ENCODE data around the gene C1QTNF12.
A peak's percentile ranks its signal among the peaks of the same experiment; 100 is the strongest.

The C1QTNF12 gene

DNA sequence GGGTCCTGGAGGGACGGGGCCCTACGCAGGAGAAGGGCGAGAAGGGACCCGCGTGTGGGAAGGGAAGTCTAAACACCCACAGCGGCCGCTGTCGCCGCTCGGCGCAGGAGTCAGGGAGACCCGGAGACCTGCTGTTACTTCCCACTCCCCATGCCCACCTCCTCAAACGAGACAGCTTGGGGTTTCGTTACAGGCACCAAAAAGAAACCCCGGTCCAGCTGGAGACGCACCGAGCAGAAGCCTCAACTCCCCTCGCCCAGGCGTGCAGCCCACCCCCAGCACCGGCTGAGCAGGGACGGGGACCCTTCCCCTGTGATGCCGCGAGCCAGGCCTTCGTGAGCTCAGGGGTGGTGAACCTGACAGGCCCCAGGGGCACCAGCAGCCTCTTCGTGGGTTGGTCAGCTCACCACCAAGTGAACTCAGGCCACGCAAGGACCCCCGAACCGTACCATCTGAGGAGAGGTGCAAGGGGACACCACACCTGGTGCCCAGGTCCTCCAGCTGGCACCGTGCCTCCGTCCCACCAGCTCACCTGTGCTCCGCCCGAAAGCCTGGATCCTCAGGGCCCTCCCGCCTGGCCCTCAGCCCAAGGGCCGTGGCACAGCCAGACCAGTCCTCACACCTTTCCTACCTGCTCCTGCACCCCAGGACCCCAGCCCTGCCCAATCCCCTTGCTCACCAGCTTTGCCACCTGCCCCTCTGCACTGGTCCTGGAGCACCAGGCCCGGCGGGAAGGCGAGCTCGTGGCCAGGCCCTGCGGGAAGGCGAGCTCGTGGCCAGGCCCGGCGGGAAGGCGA lies 19.8 kb downstream of the C1QTNF12 start:
- no peak for DNase-seq

DNA sequence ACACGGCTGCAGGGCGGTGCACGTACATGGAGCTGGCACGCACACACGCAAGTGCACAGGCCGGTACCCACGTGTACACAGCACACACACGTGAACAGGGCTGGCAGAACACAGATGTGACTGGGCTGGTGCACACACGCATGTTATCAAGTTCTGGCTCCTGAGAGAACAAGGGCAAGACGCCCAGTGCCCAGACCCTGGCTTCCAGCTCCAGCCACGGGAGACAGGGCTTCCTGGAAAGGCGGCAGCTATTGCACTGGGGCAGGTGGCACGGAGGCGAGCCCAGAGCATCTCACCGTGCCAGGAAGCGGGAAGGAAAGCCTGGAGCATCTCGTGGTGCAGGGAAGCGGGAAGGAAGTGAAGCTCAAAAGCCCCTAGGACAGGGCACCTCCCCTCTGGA lies 20.6 kb downstream of the C1QTNF12 start:
- DNase-seq = no peak

GRCh38 chr1:1225238-1225845 lies 21.2 kb downstream of the C1QTNF12 start:
- DNase-seq = no peak

DNA sequence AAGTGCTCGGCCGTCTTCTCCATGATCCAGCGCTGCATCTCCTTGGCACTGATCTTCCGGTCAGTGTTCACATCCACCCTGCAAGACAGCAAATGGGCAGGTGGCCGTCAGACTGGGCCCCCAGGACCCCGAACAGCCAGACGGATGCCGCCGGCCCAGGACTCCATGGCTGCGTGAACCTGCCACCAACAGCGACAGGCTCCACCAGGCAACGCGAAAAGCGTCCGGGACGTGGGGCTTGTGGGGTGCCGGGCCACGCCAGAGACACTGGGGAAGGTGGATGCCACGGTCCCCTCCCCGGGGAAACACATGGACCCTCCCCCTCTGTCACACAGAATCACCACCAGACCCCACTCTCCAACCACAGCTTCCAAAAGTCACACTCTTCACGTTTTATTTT lies 22.6 kb downstream of the C1QTNF12 start:
- DNase-seq = no peak

- DNase-seq = no peak
Observed at GRCh38 chr1:1223321-1223720, 23.2 kb downstream of the C1QTNF12 start.

DNA sequence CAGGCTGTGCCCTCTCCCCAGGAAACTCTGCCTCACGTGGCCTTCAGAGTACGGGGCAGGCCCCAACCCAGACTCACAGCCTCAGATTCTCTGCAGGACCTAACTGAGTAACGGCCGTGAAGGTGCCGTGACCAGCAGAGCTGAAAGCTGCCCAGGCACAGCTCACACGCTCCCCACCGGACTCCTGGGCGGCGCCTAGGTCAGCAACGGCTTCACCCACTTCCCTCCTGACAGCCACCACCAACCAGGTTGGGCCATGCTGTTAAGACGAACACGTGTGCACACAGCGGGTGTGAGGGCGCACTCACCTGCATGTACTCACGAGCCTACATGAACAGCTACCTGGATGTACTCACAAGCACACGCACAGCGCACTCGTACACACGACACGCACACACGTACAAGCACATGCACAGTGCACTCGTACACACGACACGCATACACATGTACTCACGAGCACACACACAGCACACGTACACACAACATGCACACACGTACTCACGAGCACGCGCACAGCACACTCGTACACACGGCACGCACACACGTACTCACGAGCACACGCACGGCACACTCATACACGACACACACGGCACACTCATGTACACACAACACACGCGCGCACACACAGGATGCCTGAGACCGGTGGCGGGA lies 23.8 kb downstream of the C1QTNF12 start:
- DNase-seq = no peak

DNA sequence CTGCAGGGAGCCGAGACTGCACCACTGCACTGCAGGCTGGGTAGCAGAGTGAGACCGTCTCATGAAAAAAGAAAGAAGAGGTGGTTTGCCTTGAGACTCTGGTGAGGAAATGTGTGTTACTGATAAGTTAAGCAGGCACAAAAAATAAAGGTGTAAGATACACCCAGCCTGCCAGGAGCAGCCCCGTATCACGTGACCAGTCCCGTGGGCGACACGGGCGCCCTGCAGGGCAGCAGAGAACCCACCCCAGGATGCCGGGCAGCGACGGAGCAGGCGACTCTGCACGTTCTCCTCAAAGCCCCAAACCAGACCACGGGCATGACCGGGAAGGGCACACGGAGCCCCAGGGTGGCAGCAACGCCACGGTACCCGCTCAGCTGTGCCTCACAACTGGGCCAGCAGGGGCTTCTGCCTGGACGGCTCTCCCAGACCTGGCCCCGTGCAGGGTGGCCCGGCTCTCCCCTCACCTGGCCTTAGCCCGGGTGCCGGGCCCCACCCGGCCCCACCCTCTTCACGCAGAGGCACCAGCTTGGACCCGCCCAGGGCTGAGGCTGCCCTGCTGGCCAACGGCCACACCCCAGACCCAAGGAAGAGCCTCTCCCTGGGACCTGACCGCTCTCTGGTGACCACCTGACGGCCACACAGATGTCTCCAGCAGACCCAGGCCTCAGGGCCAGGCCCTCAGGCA lies 24.5 kb downstream of the C1QTNF12 start:
- DNase-seq = no peak

DNA sequence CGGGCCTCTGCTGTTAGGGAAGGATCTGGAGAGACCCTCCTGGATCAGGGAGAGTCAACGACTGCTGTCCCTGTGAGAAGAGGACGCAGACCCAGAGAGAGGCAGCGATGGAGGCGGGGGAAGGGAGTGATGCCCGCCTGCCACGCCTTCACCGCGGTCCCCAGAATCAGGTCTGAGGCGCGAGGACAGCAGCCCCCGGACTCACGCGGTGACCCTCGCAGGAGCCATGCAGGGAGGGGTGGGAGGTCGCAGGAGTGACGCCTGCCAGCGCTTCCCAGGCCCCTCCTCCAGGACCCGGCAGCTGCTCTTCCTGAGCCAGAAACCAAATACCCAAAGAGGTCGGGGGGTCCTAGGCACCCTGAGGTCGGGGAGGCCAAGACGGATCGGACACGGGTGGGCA lies 26.3 kb downstream of the C1QTNF12 start:
- no peak for DNase-seq

DNA sequence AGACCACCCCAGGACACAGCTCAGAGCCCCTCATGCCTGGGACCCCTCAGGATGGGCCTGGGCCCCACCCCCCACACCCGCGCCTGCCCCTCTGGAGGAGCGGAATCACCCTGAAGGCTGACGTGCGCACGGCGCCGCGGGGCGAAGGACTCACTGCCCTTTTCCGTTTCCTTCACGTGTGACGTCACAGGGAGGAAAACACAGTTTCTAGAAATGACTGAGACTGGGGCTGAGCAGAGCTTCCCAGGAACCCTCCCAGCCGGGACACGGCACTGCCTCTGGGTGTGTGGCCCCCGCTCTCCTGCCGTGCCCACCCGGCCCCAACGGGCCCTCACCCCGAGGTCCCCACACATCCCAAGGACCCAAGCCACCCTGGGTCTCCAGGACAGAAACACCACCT lies 27.2 kb downstream of the C1QTNF12 start:
- no peak for DNase-seq

DNA sequence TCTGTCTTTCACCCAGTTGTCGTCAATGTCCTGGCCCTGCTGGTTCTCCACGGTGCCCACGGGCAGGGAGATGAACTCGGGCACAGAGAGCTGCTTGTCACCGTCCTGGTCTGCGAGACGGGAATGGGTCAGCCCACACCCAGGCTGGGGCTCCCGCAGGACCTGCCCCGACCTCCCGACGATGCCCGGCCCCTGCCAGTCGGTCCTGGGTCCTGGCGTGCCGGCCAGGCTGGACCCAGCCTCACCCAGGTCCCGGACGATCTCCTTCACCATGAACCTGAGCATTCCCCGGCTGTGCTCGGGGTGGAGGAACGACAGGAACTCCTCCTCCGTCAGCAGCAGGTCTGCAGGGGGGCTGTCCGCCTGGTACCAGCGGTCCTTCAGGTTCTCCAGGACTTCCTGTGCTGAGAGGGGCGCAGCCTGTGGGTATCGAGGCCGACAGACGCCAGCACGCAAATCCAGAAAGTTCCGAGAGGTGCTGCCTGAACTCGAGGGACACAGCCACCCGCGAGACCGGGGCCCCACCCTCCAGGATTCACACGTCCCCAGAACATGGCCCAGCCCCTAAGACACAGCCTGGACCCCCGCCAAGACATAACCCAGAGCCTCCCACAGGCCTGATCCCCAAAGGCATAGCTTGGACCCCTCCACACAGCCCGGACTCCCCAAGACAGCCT lies 27.9 kb downstream of the C1QTNF12 start:
- DNase-seq = no peak

DNA sequence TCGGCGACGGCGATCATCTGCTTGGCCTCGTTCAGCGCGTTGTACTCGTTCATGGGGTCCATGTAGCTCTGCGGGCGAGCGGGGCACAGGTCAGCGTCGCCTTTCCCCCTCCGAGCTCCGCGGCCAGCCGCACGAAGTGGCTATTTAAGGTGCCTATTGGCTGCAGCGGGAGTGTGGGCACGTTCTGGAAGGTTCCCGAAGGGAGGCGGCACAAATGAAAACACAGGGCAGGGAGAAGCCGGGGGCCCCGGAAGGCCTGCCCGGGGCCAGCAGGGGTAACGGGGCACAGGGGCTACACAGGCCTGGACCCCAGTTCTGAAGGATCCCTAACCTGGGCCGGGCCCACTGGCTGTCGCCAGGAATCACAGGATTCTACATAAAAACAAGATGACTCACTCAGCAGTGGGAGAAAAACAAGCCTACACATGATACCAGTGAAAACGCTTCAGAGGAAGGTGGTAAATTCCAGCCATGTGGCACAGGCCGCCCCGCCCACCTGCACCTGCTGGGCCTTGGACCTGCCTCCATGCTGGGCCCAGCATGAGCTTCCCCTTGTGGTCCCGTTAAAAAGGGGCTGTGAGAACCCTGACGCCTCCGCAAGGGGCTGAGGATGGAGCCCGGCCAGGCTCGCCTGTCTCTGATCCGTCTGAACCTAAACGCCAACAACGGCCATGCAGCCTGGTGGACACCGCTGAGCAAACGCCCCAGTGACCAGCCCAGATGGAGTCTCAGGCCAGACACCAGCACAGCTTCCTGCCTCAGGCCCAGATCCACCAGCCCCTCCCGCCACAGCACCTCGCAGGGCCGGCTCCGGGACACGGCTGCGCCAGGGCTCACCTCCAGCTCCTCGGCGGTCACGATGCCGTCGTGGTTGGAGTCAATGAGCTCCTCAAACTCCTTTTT lies 28.6 kb downstream of the C1QTNF12 start:
- no peak for DNase-seq

DNA sequence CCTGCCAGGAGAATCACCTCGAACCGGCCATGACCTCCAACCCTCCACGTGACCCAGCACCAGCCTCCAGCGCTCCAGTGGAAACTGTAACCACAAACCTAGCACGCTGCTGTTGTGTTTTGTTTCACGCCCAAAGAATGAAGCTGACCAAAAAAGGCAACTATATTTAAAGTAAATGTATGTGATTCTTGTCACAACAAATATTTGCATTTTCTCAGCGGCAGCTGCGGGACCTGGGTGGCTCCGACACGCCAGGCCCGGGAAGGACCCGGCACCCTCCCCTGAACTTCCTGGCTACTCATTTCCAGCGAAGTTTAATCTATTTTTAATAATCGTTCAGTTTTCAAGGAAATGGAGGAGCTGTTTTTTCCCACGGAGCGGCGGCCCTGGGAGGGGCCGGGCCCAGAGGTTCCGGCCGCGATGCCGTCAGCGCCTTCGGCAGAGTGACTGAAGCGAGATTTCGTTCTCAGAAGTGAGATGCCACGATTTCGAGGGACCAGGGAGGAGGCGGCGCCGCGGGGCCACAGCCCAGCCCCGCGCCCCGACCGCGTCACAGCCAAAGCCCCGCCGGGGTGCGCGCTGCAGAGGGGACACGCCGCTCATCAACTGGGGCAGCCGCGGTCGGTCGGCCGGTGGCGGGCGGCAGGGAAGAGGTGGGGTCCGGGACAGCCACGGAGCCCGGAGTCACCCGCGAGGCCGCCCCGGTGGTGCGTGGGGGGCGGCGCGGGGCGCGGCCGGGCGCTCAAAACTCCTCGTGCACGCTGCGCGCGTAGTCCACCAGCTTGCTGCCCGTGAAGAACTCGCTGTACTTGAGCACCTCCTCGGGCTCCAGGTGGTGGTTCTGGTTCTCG lies 29.5 kb downstream of the C1QTNF12 start:
- no peak for DNase-seq

DNA sequence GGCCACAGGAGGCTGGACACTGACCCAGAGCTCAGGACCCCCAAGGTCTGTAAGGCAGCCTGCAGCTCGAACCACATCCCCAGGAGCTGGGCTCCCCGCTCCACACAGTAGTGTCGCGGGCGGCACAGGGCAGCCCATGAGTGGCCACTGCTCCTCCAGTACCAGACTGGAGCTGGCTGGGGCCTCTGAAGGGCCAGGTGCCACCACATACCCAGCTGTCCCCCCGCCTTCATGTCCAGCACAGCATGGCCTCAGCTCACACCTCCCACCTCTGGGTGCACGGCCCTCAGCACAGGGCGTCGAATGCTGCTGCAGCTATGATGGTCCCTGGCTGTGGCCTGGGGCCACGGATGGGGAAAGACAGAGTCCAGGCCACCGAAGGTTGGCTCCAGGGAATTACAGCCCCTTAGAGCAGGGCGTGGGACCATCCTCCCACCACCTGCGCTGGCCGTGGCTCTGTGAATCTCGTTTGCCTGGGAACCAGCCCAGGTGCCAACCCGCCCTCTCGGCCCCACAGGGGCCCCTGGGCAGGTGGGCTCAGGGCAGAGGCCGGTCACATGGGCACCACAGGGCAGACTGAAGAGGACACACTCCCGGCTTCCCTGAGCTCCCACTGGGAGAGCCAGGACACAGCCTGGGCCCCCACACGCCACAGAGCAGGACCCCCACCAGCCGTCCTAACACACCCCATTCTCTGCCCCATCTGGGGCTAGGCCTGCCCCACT lies 30.5 kb downstream of the C1QTNF12 start:
- no peak for DNase-seq

- no peak for DNase-seq
Observed at GRCh38 chr1:1215080-1215676, 31.3 kb downstream of the C1QTNF12 start.

DNA sequence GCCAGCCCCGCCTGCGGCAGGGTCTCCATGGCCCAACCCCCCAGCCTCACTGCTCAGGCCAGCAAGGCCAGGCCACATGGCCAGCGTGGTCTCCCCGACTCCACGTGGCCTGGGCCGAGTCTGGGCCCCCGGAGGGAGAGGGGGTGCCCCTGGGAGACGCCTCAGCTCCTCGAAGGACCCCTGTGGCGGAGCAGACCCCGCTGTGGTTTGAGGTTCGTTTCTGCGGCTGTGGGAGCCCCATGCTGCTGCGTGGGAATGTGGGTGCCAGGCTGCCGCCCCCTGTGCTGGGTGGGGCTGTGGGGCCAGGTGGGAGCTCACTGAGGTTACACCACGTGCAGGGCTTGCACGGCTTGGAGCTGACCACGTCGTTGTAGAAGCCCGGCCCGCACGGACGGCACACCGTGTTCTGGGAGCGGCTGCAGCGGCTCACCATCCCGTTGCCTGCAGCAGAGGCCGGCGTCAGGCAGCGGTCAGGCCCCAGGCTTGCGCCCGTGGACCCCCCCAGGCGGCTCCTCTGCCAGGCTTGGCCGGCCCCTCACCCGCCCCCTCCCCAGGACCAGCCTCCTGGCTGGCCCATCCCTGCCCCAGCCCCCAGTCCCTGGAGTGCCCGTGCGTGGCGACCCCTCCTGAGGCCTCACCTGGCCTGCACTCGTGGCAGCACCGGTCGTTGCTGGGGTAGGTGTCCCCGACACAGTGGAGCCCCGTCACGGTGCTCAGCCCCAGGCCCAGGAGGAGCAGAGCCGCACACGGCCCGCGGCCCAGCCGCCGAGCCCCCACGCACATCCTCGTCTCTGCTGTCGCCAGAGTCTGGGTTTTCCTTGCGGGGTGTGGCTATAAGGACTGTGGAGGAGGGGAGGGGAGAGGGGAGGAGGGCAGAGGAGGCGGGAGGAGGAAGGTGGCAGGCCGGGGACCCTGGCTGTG lies 32.9 kb downstream of the C1QTNF12 start, which contains the start of gene TNFRSF4:
Gene TNFRSF4 (minus strand): TSS at position 809 of the 921 bp plus-strand sequence. CDS start 26 bp downstream, at position 783.
- no peak for DNase-seq

DNA sequence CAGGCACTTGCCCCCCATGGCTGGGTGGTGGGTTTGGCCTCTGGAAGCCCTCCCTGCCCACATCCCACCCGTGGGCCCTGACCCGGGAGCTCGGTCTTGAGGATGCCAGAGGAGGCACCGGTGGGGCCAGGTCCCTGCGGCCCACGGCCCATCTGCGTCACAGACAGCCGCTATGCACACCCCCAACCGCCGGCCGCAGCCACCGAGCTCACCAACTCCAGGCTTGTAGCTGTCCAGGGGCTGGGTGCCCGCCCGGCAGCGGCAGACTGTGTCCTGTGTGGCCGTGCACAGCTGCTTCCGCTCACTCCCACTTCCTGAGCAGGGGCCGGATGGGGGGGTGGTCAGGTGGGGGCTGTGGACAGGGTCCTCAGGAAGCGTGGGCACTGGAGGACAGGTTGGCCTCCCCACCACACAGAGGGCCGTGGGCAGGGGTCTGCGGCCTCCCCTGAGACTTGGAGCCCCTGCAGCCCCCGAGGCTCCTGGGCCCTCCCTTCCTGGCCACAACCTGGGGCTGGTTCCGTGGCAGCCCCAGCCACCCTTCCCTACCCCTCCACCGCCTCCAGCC lies 33.7 kb downstream of the C1QTNF12 start:
- DNase-seq = peak; percentile 56

- no peak for DNase-seq
Observed at GRCh38 chr1:1211541-1212441, 34.7 kb downstream of the C1QTNF12 start.
